ENCODE results near the gene SLC6A9.

Gene SLC6A9

DNA sequence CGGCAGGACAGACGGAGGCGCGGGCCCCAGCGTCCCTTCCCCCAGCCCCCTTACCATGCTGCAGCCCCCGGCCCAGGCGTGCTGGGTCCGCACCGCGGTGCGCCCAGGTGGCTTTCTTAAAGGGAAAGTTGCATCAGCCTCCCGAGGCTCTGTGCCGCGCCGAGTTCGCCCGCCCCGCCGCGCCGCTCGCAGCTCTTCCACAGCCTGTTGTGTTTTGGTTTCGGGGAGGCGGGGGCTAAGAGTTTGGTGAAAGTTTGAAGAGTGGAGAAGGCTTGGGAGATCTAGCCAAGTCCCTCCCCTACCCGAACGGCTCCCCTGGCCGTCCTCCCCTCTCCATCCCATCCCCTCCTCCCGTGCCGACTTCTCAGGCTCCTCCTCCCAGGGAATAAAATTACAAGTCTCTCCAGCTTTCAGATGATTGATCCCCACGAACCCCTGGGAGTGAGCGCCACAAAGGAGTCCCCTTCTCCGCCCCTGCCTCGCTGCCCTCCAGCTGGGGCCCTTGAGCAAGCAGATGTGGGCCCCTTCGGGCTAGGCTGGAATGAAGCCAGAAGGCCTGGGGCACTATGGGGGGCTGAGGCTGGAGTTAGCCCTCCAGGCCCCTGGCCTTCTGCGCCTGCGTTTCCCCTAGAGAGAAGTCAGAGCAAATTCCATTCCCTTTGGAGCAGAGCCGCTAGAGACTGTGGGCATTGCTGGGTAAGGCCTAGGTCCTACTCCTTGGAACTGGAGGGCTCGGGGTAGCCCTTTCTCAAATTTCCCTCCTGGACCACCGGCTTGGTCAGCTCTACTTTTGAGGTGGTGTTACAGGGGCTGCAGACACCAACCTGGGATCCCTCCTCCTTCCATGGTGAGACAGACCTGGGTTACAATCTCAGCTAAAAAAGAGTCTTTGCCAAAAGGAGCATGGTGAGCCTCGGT lies at the start of gene SLC6A9:
TSS of gene SLC6A9 (minus strand) at position 211 of the 918 bp plus-strand sequence. CDS start 7,185 bp downstream, outside the sequence.
- peak within 1 kb of the TSS; percentile 73 for H3K27ac ChIP-seq (ENCODE audit: low read depth, low read length)
- H3K27me3 ChIP-seq (ENCODE audit: low read length) = no peaks in the 10 kb centered on the region
- H3K9me3 ChIP-seq (ENCODE audit: insufficient read depth, low read length) = no peaks in the 10 kb centered on the region
- peak within 1 kb of the TSS; percentile 79 for H3K9ac ChIP-seq (ENCODE audit: low read length)
- H3K79me2 ChIP-seq (ENCODE audit: insufficient read depth, low read length) = no peaks in the 10 kb centered on the region
- TF ChIP-seq, protein P1, sequence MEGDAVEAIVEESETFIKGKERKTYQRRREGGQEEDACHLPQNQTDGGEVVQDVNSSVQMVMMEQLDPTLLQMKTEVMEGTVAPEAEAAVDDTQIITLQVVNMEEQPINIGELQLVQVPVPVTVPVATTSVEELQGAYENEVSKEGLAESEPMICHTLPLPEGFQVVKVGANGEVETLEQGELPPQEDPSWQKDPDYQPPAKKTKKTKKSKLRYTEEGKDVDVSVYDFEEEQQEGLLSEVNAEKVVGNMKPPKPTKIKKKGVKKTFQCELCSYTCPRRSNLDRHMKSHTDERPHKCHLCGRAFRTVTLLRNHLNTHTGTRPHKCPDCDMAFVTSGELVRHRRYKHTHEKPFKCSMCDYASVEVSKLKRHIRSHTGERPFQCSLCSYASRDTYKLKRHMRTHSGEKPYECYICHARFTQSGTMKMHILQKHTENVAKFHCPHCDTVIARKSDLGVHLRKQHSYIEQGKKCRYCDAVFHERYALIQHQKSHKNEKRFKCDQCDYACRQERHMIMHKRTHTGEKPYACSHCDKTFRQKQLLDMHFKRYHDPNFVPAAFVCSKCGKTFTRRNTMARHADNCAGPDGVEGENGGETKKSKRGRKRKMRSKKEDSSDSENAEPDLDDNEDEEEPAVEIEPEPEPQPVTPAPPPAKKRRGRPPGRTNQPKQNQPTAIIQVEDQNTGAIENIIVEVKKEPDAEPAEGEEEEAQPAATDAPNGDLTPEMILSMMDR (IDR thresholded peaks at IDR 0.05; ENCODE audit: insufficient read depth, low read length, poor library complexity, severe bottlenecking) = no peak
- TF ChIP-seq EZH2phosphoT487 (conservative IDR thresholded peaks at IDR 0.05; ENCODE audit: low read length) = no peak
- H3K36me3 ChIP-seq (ENCODE audit: low read length) = no peaks in the 10 kb centered on the region
- peak within 1 kb of the TSS; percentile 73 for H3K4me3 ChIP-seq (ENCODE audit: insufficient read depth, low read length, poor library complexity, severe bottlenecking)
- no peaks in the 10 kb centered on the region for H3K9me2 ChIP-seq (replicated peaks; ENCODE audit: insufficient read depth, low read length)
- peak within 1 kb of the TSS; percentile 94 for H3K4me2 ChIP-seq (ENCODE audit: low read depth, low read length, poor library complexity, severe bottlenecking)
- no peaks in the 10 kb centered on the region for H4K20me1 ChIP-seq (ENCODE audit: low read depth, low read length)
- peak within 1 kb of the TSS; percentile 94 for H2AFZ ChIP-seq (ENCODE audit: low read depth, low read length, severe bottlenecking)
- H3F3A ChIP-seq (ENCODE audit: insufficient read depth) = 0 out of 2 replicates have a peak, but pooled peaks cover 4% of the 10 kb centered on the region

DNA sequence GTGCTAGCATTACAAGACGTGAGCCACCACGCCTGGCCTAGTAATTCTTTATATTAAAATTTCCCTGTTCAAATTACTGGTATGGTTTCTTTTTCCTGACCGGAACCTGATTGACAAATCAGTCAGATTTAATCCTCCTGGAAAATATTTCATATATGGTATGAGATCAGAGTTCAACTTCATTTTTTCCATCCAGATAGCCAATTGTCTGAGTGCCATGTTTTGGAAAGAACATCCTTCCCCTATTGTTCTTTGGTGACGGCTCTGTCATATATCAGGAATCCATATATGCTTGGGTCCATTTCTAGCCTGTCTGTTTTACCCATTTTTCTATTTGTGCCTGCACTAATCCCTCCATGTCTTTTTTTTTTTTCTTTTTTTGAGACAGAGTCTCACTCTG lies 48.3 kb upstream of the SLC6A9 start:
- Histone ChIP-seq H2AFZ (ENCODE audit: low read depth, low read length, severe bottlenecking) (no peak overlapping the region), H3K9me2 (replicated peaks; ENCODE audit: insufficient read depth, low read length) (no peaks in the 10 kb centered on the region), H3K4me2 (ENCODE audit: low read depth, low read length, poor library complexity, severe bottlenecking) (no peak overlapping the region), H3K27ac (ENCODE audit: low read depth, low read length) (no peak overlapping the region), H3K9me3 (ENCODE audit: insufficient read depth, low read length) (no peaks in the 10 kb centered on the region), H3K79me2 (ENCODE audit: insufficient read depth, low read length) (no peaks in the 10 kb centered on the region), H3K36me3 (ENCODE audit: low read length) (no peaks in the 10 kb centered on the region), H4K20me1 (ENCODE audit: low read depth, low read length) (no peaks in the 10 kb centered on the region), H3F3A (ENCODE audit: insufficient read depth) (no peaks in the 10 kb centered on the region), H3K4me3 (ENCODE audit: insufficient read depth, low read length, poor library complexity, severe bottlenecking) (no peak overlapping the region), H3K9ac (ENCODE audit: low read length) (no peak overlapping the region), H3K27me3 (ENCODE audit: low read length) (no peaks in the 10 kb centered on the region)
- TF ChIP-seq, protein P1 (IDR thresholded peaks at IDR 0.05; ENCODE audit: insufficient read depth, low read length, poor library complexity, severe bottlenecking) = no peak
- no peak for TF ChIP-seq EZH2phosphoT487 (conservative IDR thresholded peaks at IDR 0.05; ENCODE audit: low read length)

DNA sequence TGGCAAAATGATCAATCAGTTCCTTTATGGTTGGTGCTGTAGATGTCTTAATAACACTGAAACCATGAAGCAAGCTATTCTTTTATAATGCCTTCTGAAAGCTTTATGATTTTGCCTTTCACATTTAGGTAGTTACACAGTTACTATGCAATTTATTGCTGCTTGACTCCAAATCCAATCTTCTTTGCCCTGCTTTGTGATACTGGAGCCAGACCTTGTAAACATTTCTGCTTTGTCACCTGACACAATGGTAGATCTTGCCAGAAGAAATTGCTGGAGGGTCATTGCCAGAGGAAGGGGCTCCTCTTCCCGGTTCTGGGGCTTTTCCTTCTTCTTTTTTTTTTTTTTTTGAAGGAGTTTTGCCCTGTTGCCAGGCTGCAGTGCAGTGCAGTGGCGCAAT lies 46.8 kb upstream of the SLC6A9 start:
- Histone ChIP-seq H3K79me2 (ENCODE audit: insufficient read depth, low read length) (no peaks in the 10 kb centered on the region), H3K9me2 (replicated peaks; ENCODE audit: insufficient read depth, low read length) (no peaks in the 10 kb centered on the region), H3K9ac (ENCODE audit: low read length) (no peak overlapping the region), H2AFZ (ENCODE audit: low read depth, low read length, severe bottlenecking) (no peak overlapping the region), H3K36me3 (ENCODE audit: low read length) (no peaks in the 10 kb centered on the region), H3K4me2 (ENCODE audit: low read depth, low read length, poor library complexity, severe bottlenecking) (no peak overlapping the region), H3K27me3 (ENCODE audit: low read length) (no peaks in the 10 kb centered on the region), H3K27ac (ENCODE audit: low read depth, low read length) (no peak overlapping the region), H3F3A (ENCODE audit: insufficient read depth) (no peaks in the 10 kb centered on the region), H4K20me1 (ENCODE audit: low read depth, low read length) (no peaks in the 10 kb centered on the region), H3K9me3 (ENCODE audit: insufficient read depth, low read length) (no peaks in the 10 kb centered on the region), H3K4me3 (ENCODE audit: insufficient read depth, low read length, poor library complexity, severe bottlenecking) (no peak overlapping the region)
- TF ChIP-seq, protein P1 (IDR thresholded peaks at IDR 0.05; ENCODE audit: insufficient read depth, low read length, poor library complexity, severe bottlenecking) = no peak
- TF ChIP-seq EZH2phosphoT487 (conservative IDR thresholded peaks at IDR 0.05; ENCODE audit: low read length) = no peak

All from SU-DHL-6 (cell line).